Right forelimb (tissue), 1 donor: Measurements from ENCODE around the gene ZSCAN25.
"Not testable (repeated sequence)": the region's sequence is repeated elsewhere in the genome, so short reads cannot be mapped to it uniquely, and the experiment has no call there.

ENCODE experiments used
- DNase-seq: peaks from one replicate; pipeline ENCODE4 v3.0.0-alpha.2; 2018

Gene ZSCAN25

DNA sequence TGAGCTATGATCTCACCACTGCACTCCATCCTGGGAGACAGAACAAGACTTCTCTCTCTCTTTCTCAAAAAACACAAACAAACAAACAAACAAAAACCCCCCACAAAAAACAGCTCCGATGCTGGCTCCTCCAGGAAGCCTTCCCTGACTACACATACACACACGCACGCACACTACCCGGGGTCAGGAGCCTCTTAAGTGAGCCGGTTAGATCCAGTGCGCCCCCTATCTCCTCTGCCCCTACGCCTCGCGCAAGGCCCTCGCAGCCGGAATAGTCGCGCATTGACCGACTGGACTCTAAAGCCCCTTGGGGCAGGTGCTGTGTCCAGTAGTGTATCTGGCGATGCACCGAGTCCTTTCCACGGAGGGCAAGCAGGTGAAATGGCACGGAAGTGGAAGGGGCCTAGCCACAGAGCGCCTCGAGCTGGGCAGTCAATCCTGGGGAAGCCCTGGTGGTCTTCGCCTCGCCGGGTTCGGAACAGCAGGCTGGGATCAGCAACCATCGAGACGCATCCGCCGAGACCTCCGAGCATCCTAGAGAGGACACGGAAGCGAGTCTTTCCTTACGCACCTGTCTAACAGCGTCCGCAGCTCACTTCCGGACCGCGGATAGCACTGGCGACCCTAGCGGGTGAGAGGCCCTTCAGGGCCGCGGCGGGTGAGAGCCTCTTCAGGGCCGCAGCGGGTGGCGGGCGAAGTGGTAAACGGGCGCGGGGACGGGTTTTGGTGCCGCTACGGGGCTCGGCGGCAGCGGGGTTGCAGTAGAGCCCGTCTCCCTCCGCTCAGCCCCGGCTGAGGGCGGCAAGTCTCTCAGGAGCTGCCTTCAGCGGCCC, at the start of gene ZSCAN25:
Gene ZSCAN25, plus strand, starts transcription at position 588 of the 833 bp plus-strand sequence. CDS start 2,661 bp downstream, outside the sequence.
- DNase-seq = peak; percentile 93

DNA sequence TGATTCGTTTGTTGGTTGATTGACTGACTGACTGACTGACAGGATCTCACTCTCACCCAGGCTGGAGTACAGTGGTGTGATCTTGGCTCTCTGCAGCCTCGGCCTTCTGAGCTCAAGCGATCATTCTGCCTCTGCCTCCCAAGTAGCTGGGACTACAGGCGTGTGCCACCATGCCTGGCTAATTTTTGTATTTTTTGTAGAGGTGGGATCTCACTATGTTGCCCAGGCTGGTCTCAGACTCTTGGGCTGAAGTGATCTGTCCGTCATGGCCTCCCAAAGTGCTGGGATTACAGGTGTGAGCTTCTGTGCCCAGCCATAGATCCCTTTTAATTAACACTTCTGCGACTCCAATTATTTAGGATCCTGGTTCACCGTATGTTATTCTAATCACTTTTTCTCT, 48.0 kb upstream of the ZSCAN25 start:
- DNase-seq = not testable (repeated sequence)

DNA sequence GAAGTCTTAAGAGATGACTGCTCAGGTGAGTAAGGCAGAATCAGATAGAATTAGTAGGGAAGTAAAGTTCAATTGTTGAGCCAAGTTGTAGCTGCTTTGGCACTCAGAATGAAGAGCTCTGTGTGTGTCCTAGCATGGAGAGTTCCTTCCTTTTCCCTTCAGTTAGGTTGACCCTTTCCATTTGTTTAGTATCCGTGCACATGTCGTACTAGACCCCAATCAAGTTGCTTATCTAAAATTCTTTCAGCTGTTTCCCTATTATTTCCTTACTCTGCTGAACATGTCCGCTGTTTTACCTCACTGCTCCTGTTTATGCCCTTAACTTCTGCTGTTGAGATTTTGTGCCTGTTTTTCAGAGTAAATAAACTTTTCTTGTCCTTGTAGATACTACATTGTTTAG, 45.0 kb upstream of the ZSCAN25 start:
- DNase-seq = no peak

DNA sequence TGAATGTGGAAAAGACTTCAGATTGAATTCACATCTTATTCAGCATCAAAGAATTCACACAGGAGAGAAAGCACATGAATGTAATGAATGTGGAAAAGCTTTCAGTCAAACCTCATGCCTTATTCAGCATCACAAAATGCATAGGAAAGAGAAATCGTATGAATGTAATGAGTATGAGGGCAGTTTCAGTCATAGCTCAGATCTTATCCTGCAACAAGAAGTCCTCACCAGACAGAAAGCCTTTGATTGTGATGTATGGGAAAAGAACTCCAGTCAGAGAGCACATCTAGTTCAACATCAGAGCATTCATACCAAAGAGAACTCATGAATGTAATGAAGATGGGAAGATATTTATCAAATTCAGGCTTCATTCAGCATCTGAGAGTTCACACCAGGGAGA, 43.5 kb upstream of the ZSCAN25 start:
- DNase-seq = no peak

DNA sequence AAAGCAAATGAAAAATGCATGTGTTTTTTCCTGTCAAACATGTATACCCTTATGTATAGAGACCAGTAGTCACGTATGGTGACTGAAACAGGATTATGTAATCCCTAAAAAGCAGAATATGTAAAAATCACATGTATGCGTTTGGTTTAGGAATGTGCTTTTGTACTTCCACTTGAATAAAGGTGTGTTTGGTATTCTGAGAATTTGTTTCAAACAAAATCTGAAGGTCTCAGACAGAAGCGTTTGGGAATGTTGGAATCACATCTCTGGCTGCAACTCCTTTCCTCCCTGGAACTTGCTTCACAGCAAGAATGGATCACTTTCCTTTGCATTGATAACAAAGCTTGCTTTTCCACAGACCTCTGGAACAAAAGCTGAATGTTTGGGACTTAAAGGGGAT, 40.5 kb upstream of the ZSCAN25 start:
- DNase-seq = no peak

DNA sequence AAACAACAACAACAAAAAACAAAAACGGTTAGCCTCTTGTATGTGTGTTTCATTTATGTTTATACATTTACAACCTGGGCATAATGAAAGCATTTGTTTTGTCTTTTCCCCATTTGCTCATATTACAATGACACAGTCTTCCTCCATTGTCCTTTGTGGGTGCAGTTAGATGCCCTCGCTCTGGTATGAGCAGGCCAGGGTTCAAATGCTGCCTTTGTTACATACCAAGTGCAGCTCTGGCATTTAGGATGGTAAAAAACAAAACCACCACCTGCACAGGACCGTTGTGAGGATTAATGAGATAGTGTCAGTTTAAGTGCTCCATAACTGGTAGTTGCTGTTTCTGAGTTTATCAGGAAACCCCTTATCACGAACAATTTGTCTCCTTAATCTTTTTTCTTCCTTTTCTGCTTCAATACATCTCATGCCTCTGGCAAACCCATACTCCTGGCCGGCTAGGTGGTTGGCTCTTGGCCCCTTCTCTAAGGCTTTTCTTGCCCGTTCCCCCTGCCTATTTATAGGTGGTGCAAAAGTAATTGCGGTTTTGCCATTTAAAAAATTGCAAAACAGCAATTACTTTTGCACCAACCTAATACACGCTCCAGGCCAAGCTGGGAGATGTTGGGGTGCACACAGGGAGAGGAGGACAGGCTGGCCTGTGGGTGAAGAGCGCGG, 37.3 kb upstream of the ZSCAN25 start:
- DNase-seq = no peak

DNA sequence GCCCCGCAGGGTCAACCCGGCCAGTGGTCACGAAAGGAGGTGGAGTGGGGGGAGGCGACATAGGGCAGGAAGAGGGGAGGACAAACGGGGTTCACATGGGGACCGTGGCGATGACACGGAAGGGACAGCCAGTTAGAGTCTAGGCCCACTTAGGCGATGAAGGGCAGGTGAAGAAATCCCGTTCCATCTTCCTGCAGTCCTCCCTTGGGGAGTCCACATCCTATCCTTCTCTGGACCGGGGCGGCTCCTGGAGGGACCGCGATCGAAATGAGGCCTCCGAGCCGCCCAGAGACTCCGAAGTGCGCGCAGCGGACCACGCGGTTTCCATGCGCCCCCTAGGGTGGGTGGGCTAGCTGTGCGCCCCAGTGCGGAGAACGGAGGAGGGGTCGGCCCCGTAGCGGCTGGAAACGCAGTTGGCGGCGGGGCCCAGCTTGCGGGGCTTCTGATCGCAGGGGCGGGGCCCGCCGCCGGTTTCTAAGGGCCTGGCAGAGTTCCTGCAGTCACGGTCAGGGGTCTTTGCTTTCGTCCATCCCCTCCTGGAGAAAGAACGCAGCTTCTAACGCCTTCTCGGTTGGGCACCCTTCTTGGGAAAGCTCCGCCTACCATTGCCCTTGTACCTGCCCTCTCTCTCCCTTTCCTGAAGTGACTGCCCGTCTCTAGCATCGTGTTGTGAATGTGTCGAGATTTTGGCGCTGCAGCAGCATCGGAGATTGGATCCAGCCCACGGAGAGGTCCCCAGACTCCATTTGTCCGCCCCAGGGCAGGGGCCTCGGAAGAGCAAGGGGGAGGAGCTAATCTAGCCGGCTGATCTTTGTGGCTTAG, 36.6 kb upstream of the ZSCAN25 start:
- DNase-seq = peak; percentile 71

DNA sequence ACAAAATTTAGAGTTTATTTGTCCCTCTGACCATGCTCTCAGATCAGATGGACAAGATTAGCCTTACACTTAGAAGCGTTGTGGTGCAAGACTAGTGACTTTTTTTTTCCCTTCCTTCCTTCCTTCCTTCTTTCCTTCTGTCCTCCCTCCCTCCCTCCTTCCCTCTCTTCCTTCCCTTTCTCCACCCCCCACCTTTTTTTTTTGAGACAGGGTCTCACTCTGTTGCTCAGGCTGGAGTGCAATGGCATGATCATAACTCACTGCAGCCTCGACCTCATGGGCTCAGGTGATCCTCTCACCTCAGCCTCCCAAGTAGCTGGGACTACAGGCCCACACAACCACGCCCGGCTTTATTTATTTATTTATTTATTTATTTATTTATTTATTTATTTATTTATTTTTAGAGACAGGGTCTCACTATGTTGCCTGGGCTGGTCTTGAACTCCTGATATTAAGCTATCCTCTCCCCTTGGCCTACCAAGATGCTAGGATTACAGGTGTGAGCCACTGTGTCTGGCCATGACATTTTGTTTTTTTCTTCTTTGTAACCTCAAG, 35.9 kb upstream of the ZSCAN25 start:
- not testable (repeated sequence) for DNase-seq

DNA sequence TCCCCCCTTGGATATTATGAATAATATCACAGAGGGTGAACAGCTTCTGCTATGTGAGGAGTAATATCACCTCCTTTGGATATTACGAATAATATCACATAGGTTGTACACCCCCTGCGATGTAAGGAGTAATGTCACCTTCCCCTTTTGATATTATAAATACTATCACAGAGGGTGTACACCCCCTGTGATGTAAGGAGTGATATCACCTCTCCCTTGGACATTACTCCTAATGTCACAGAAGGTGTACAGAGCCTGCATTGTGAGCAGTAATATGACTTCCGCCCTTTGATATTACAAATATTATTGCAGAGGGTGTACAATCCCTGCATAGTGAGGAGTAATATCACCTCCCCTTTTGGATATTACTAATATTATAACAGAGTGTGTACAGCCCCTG, 27.9 kb upstream of the ZSCAN25 start:
- no peak for DNase-seq

DNA sequence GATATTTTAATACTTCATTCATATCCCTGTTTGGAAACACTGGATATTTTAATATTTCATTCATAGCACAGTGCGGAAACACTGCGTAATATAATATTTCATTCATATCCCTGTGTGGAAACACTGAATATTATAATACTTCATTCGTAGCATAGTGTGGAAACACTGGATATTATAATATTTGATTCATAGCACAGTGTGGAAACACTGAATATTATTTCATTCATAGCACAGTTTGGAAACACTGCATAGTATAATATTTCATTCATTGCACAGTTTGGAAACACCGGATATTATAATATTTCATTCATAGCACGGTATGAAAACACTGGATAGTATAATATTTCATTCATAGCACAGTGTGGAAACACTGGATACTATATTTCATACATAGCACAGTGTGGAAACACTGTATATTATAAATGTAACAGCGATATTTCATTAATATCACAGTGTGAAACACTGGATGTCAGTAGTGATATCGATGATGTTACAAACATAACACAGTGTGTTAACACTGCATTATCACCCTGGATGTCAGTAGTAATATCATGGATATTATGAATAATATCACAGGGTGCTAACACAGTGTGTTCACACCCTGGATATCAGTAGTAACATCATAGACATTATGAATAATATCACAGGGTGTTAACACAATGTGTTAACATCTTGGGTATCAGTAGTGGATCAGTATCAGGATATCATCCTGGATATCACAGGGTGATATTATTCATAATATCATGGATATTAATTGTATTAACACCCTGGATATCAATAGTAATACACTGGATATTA, 21.6 kb upstream of the ZSCAN25 start:
- no peak for DNase-seq

DNA sequence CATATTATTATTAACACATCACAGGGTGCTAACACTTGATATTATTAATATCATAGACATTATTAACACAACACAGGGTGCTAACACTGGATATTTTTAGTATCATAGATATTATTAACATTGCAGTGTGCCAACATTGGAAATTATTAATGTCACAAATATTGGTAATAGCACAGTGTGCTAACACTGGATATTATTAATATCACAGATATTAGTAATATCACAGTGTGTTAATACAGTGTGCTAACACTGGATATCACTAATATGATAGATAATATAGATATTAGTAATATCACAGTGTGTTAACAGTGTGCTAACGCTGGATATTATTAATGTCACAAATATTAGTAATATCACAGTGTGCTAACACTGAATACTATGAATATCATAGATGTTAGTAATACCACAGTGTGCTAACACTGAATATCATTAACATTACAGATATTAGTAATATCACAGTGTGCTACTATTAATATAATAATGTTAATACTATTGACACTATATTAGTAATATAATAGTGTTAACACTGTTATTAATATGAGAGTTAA, 20.3 kb upstream of the ZSCAN25 start:
- DNase-seq = no peak

DNA sequence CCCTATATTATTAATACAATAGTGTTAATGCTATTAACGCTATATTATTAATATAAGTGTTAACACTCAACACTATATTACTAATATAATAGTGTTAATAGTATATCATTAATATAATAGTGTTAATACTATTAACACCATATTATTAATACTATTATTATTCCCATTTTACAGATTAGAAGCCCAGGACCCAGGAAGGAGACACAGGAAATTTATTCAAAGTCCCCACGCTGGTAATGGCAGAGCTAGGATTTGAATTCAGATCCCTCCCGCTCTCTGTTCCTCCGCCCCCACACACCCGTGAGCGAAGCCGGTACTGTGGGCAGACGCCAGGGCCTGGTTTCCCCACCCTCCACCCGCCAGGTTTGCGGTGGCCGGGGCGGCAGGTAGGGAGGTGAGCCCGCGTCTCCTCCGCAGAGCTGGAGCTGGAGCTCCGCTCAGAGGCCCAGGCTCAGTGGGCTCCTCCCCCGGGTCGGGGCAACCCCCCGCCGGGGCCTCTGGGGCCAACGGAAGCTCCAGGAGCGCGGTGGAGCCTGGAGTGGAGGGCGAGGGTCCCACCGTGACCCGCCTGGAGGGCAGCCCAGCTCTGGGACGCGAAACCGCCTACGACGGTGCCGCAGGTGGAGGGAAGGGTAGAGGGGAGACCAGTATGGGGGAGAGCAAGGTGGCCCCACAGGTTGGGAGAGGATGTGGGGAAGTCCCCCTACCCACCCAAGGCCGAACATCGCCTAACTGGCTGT, 18.8 kb upstream of the ZSCAN25 start, which contains the start of gene TMEM225B:
Gene TMEM225B, plus strand, starts transcription at position 506 of the 740 bp plus-strand sequence. CDS start 6,122 bp downstream, outside the sequence.
- DNase-seq = no peak

DNA sequence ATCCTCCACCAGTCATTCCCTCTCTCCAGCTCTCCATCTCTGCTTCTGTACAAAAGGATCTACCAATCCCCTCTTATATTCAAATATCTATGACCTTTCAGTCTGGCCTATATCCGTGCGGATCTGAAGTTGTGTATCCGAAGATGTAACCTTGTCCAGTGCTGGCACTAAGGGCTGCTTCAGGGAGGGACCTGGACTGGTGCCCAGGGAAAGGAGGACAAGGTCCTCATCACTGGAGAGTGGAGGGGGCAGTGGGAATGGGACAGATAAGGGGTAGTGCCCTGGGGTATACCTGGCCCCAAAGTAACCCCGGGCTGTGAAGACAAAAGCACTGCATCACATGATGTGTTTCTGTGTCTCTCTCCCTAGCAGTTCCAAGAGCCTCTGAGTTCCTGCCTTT, 16.9 kb upstream of the ZSCAN25 start:
- DNase-seq = no peak

DNA sequence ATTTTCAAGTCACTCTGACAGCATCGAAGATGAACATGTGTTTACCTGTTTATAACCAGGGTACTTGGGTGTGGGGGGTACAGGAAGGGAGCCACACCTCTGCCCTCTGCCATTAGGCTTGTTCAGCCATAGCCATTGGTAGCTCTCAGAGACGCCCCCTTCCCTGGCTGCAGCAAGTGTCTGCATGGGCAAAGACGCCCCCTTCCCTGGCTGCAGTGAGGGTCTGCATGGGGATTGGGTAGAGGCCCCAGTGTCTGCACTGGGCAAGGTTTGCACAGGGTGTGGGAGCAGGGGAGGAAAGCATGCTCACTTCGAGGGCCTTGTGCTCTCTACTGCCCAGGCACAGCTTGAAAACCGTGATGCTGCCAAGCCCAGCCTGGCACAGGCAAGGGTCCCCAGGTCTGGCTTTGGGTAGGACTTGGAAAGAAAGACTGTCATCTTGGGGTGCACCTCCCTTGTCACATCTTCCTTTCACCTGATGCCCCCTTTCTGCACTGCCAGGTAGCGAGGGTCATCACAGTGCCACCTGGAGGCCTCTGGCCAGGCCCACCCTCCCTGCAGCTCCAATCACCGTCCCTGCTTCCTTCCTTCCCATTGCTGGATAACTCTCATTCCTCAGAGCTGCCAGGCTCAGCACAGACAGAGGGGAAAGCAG, 15.0 kb upstream of the ZSCAN25 start:
- no peak for DNase-seq

DNA sequence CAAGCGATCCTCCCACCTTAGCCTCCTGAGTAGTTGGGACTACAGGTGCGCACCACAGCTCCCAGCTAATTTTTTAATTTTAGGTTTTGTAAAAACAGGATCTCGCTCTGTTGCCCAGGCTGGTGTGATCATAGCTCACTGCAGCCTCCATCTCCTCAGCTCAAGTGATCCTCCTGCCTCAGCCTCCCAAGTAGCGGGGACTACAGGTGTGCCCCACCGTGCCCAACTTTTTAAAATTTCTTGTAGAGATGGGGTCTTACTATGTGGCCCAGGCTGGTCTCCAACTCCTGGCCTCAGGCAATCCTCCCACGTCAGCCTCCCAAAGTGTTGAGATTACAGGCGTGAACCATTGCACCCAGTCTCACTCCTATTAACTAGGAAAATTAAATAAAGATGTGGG, 11.2 kb upstream of the ZSCAN25 start:
- DNase-seq = no peak

DNA sequence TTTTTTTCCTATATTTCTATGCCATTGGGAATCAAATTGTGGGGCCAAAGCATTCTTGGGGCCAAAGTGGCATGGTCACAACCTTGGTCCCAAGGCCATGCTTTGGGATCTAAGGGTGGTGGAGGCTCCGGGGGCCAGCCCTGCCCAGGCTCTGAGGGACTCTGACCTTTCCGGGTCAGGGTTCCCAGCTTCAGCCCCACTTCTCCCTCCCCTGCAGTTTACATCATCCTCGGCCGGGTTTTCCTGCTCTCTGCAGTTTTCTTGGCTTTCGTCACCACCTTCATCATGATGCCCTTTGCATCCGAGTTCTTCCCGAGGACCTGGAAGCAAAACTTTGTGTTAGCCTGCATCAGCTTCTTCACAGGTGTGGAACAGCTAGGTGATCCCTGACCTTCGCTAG, 10.2 kb upstream of the ZSCAN25 start:
- DNase-seq = no peak

DNA sequence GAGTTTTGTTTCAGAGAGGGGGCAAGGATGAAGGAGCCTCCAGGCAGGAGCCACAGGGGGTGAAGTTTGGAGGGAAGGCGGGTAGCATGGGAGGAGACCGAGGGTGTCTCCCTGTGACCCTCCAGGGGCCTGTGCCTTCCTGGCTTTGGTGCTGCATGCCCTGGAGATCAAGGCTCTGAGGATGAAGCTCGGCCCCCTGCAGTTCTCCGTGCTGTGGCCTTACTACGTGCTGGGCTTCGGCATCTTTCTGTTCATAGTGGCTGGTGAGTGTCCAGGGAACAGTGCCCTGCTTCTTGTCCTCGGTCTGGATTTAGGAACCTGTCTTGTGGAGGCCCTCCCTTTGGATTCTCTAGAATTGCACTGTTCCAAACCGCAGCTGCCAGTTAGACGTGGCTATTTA, 9.2 kb upstream of the ZSCAN25 start:
- DNase-seq = no peak

DNA sequence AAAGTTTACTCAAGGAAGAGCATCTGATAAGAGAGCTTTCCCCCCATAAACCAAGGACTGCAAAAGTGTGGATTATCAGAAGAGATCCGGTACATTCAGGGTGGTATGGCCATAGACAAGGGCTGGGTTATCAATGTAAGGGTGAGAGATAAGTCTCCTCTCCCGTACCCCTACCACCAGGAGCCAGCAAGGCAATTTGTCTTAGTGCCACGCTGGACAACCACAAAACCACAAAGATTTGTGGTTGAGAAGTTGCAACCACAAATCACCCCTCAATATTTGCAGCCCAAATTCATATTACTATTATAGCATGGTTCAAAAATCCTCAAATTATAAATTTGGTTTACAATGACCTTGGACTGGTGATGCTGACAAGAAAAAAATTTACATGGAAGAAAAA, 2.3 kb upstream of the ZSCAN25 start:
- DNase-seq = no peak

DNA sequence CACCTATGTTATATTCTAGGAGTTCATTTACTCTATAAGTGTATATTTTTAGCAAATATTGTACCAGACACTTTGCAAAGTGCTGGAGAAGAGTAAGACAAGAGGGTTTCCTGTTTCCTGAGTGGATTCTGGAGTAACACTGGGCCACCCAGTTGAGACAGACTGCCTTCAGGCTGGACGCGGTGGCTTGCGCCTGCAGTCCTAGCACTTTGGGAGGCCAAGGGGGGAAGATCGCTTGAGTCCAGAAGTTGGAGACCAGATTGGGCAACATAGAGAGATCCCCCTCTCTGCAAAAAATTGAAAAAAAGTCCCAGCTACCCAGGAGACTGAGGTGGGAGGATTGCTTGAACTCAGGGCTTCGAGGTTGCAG, 772 bp upstream of the ZSCAN25 start:
- DNase-seq = no peak

DNA sequence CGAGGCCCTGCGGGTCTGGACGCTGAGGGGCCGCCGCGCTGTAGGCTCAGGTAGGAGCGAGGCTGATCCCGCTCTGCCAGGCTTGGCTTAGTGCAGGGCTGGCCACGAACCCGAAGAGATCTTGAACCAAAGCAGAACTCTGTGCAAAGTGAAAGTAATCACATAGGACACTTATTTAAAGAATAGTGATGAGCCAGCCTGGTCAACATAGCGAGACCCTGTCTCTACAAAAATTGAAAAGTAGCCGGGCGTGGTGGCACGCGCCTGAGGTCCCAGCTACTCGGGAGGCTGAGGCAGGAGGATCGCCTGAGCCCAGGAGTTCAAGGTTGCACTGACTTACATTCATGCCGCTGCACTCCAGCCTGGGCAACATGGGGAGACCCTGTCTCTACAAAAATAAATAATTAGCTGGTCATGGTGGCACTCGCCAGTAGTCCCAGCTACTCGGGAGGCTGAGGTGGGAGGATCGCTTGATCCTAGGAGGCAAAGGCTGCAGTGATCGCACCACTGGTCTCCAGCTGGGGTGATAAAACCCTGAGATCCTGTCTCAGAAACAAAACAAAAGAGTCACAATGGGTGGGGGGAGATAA, 541 bp downstream of the ZSCAN25 start:
- DNase-seq = no peak
